HFFc6 (cell line): ENCODE data around the gene CDC42EP2. TPM values are rescaled to one million over a fixed set of nuclear protein-coding genes. Genes with fewer than 3 reads are reported as not detected.

Experiments
- DNase-seq: peaks from one replicate; pipeline ENCODE4 v3.0.0-alpha.2; 2018
- H3K27ac Mint-ChIP-seq: 2 replicates; pipeline ENCODE4 v1.8.0; 2020; ENCODE audit warnings: mild to moderate bottlenecking, mixed read lengths
- H3K27me3 Mint-ChIP-seq: 2 replicates; pipeline ENCODE4 v1.8.0; 2021; ENCODE audit warnings: mild to moderate bottlenecking, moderate library complexity, mixed read lengths; ENCODE audit not compliant: insufficient read depth
- H3K36me3 Mint-ChIP-seq: 2 replicates; pipeline ENCODE4 v1.8.0; 2021; ENCODE audit warnings: low read depth, mixed read lengths
- H3K4me1 Mint-ChIP-seq: 2 replicates; pipeline ENCODE4 v1.8.0; 2020; ENCODE audit warnings: low read depth, mixed read lengths
- H3K4me3 Mint-ChIP-seq: 2 replicates; pipeline ENCODE4 v1.8.0; 2020; ENCODE audit warnings: mild to moderate bottlenecking, moderate library complexity, mixed read lengths
- H3K9me3 Mint-ChIP-seq: 2 replicates; pipeline ENCODE4 v1.8.0; 2020; ENCODE audit warnings: mild to moderate bottlenecking, mixed read lengths
- CTCF ChIP-seq: fragments of 200-600 bp; sonication (generic); IDR thresholded peaks from 2 replicates; pipeline ENCODE4 v1.5.0; 2021; ENCODE audit warnings: antibody characterized with exemption, mild to moderate bottlenecking
- total RNA-seq, 6 experiments: library from RNA; stranded (reverse); fragmentation: NEBNext Ultra II Directional; extraction: Animal tissue kit (Norgen Biotek cat#: 25700); gene quantifications; 2 replicates in 1 of 6; 3 replicates in 5 of 6; pipeline ENCODE4 v1.2.3, GENCODE V29; 2021

Gene CDC42EP2
- total RNA-seq, 6 experiments from 2014 or later = 19.0 to 35.3 (median 22.6) TPM

- no peak for TF ChIP-seq CTCF
- peak overlapping the region; percentile 97 for H3K4me3 Mint-ChIP-seq
- DNase-seq = peak; percentile 88
- peaks cover 37% of the 10 kb centered on the region for H3K4me1 Mint-ChIP-seq
- H3K36me3 Mint-ChIP-seq = peaks cover 3% of the 10 kb centered on the region; the same call in 1 of the 2 replicates
- H3K9me3 Mint-ChIP-seq = no peaks in the 10 kb centered on the region
- peak overlapping the region; percentile 95 for H3K27ac Mint-ChIP-seq
- no peaks in the 10 kb centered on the region; the same call in none of the 2 replicates for H3K27me3 Mint-ChIP-seq
Observed at GRCh38 chr11:65316227-65317024, 1.8 kb downstream of the CDC42EP2 start.

- Mint-ChIP-seq H3K27me3 (no peaks in the 10 kb centered on the region; the same call in none of the 2 replicates), H3K4me3 (peak overlapping the region; percentile 97), H3K4me1 (peaks cover 35% of the 10 kb centered on the region), H3K36me3 (peaks cover 6% of the 10 kb centered on the region), H3K9me3 (no peaks in the 10 kb centered on the region), H3K27ac (peak overlapping the region; percentile 95)
- DNase-seq = peak; percentile 50
- no peak for TF ChIP-seq CTCF
Observed at GRCh38 chr11:65317025-65317786, 2.5 kb downstream of the CDC42EP2 start.

- Mint-ChIP-seq H3K27me3 (peaks cover 8% of the 10 kb centered on the region), H3K4me1 (peaks cover 28% of the 10 kb centered on the region), H3K9me3 (no peaks in the 10 kb centered on the region), H3K4me3 (no peak overlapping the region), H3K27ac (peak overlapping the region; percentile 21), H3K36me3 (peaks cover 20% of the 10 kb centered on the region)
- TF ChIP-seq CTCF = no peak
- no peak for DNase-seq
Observed at GRCh38 chr11:65320386-65321075, 5.9 kb downstream of the CDC42EP2 start.

- Mint-ChIP-seq H3K36me3 (peaks cover 21% of the 10 kb centered on the region), H3K9me3 (no peaks in the 10 kb centered on the region), H3K4me1 (peaks cover 24% of the 10 kb centered on the region), H3K27me3 (peaks cover 8% of the 10 kb centered on the region), H3K27ac (no peak overlapping the region), H3K4me3 (no peak overlapping the region)
- TF ChIP-seq CTCF = no peak
- DNase-seq = no peak
Observed at GRCh38 chr11:65321076-65321475, 6.4 kb downstream of the CDC42EP2 start.

GRCh38 chr11:65321828-65322485, 7.3 kb downstream of the CDC42EP2 start:
- peaks cover 16% of the 10 kb centered on the region for H3K4me1 Mint-ChIP-seq
- H3K36me3 Mint-ChIP-seq = peaks cover 21% of the 10 kb centered on the region
- H3K9me3 Mint-ChIP-seq = no peaks in the 10 kb centered on the region
- no peak overlapping the region; the same call in 1 of the 2 replicates for H3K4me3 Mint-ChIP-seq
- peaks cover 11% of the 10 kb centered on the region for H3K27me3 Mint-ChIP-seq
- H3K27ac Mint-ChIP-seq = peak overlapping the region; percentile 46
- TF ChIP-seq CTCF = no peak
- no peak for DNase-seq
